ENCODE measurements around the gene KIF4A. TPM values are rescaled to one million over a fixed set of nuclear protein-coding genes. Genes with fewer than 3 reads are reported as not detected.

Gene KIF4A
- total and polyA plus RNA-seq, 9 of the 15 experiments (the other 6 are each of a cell fraction or from before 2014, with no cell fraction given), result 13.0 to 42.7 (median 35.9) TPM

DNA sequence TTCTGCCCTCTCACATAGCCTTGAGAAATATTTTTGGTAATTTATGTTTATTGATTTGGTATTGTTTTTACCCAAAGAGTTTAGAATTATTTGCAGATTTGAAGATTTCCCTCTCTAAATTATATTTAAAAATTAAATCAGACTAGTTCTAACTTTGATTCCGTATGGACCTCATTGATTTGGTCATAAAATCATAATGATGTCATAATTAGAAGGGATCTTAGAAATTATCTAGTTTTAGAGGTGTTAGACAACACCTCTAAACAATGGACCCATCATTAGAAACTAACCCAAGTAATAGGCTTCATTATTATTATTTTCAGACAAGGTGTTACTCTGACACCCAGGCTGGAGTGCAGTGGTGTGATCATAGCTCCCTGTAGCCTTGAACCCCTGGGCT lies 178.8 kb downstream of the KIF4A start:
- ChIA-PET CTCF (ENCODE audit: low intra/inter-chr PET ratio) (no interaction called here), POLR2A (interaction anchor here (1.6 kb wide), 1 partner anchor 10 kb away, joined by 4 read pairs; no protein-coding TSS in a partner anchor)
- no peaks in the 10 kb centered on the region for H4K20me1 ChIP-seq (replicated peaks; ENCODE audit: control insufficient read depth, insufficient read depth, low read length)
- H3K9me3 ChIP-seq (replicated peaks; ENCODE audit: control insufficient read depth, insufficient read depth, low read depth, low read length), result no peaks in the 10 kb centered on the region
- H2AFZ ChIP-seq (ENCODE audit: low read depth, low read length), result no peak overlapping the region
- 38% methylated on average over 1 of the region's 1 CpG for WGBS (ENCODE audit: insufficient coverage, low coverage, missing lambda C conversion rate)
- TF ChIP-seq SP1 (CRISPR knock-in tag; IDR thresholded peaks at IDR 0.05), result no peak
- TF ChIP-seq ETV1 (tag; conservative IDR thresholded peaks at IDR 0.05; ENCODE audit: low read depth), result no peak
- TF ChIP-seq ARHGAP35 (IDR thresholded peaks at IDR 0.05; ENCODE audit: partially characterized antibody), result no peak
- TF ChIP-seq HDAC1 (IDR thresholded peaks at IDR 0.05), result no peak
- TF ChIP-seq RBM34 (IDR thresholded peaks at IDR 0.05; ENCODE audit: borderline replicate concordance, insufficient read depth, low read length), result no peak
- no peak for TF ChIP-seq ZNF41 (CRISPR knock-in tag; conservative IDR thresholded peaks at IDR 0.05)
- TF ChIP-seq CHCHD3 (CRISPR knock-in tag; IDR thresholded peaks at IDR 0.05), result no peak
- TF ChIP-seq WHSC1 (IDR thresholded peaks at IDR 0.05; ENCODE audit: low read length), result no peak
- TF ChIP-seq ZNF699 (CRISPR knock-in tag; IDR thresholded peaks at IDR 0.05; ENCODE audit: insufficient replicate concordance), result no peak
- no peak for TF ChIP-seq ETS1 (conservative IDR thresholded peaks at IDR 0.05; ENCODE audit: control insufficient read depth, low read depth, low read length)
- TF ChIP-seq ZNF280B (CRISPR knock-in tag; IDR thresholded peaks at IDR 0.05), result no peak
- no peak for TF ChIP-seq CXXC5 (CRISPR knock-in tag; IDR thresholded peaks at IDR 0.05)
- TF ChIP-seq MLLT1 (IDR thresholded peaks at IDR 0.05), result no peak
- no peak for TF ChIP-seq ZNF75A (CRISPR knock-in tag; IDR thresholded peaks at IDR 0.05)
- no peaks in the 10 kb centered on the region for H3K36me3 ChIP-seq (ENCODE audit: control insufficient read depth, insufficient read depth, low read length)
- no peaks in the 10 kb centered on the region for H3K27me3 ChIP-seq (ENCODE audit: control insufficient read depth in 2 of 2, insufficient read depth in 2 of 2, low read length in 2 of 2)
- no peak overlapping the region for H3K9ac ChIP-seq (ENCODE audit: insufficient read depth in 1 of 2, low read depth in 2 of 2, low read length in 2 of 2)
- no peaks in the 10 kb centered on the region for H3K4me1 ChIP-seq (replicated peaks in 1 of 2; ENCODE audit: control insufficient read depth in 2 of 2, insufficient read depth in 2 of 2, low read length in 2 of 2)
- H3K4me3 ChIP-seq, result no peak overlapping the region
- ATAC-seq (no peak), FAIRE-seq (no peak), DNase-seq (ENCODE audit: extremely low read depth in 1 of 4, low spot score in 3 of 4) (no peak)
- BruUV-seq (replicated peaks), result no TSS peak
- in situ Hi-C loops (cut with MboI), result no loop called here
- no peaks in the 10 kb centered on the region for H3K79me2 ChIP-seq (ENCODE audit: control insufficient read depth, insufficient read depth, low read length)
- H3K9me1 ChIP-seq (ENCODE audit: control insufficient read depth, insufficient read depth, low read length), result no peaks in the 10 kb centered on the region
- intact Hi-C loops (cut with micrococcal nuclease), result no loop called here
- no peak overlapping the region for H3K27ac ChIP-seq (ENCODE audit: extremely low read depth, low read depth, low read length)
- H3K4me2 ChIP-seq (ENCODE audit: insufficient read depth, low read length), result no peak overlapping the region

Measured in K562 (cell line).